T-cell (primary cell): ENCODE data around the gene B4GALNT3. TPM values are rescaled to one million over a fixed set of nuclear protein-coding genes. Genes with fewer than 3 reads are reported as not detected.

ENCODE experiments used
- ATAC-seq, 4 experiments: fragments of 200-7000 bp in 3 of 4; fragments of 150-1000 bp in 1 of 4; cut with Tn5 transposase; replicated peaks in 1 of 4; 1 replicate in 3 of 4; 2 replicates in 1 of 4; pipeline ENCODE4 v1.10.0; 2021; ENCODE audit warnings: moderate library complexity in 3 of 4, mild to moderate bottlenecking in 2 of 4, moderate number of reproducible peaks in 1 of 4
- CTCF ChIA-PET, 2 donors: fragments of 300-600 bp; sonication (Branson Sonifier 250); formaldehyde crosslinking; loops; one replicate each; lab custom pipeline; 2022; ENCODE audit warnings: antibody characterized with exemption in 2 of 2; lab: Charles Lee
- POLR2A ChIA-PET, 2 donors: fragments of 300-600 bp; sonication (Branson Sonifier 250); formaldehyde crosslinking; loops; one replicate each; lab custom pipeline; 2022; ENCODE audit warnings: antibody characterized with exemption in 2 of 2; lab: Charles Lee
- DNase-seq, 35 experiments: peaks; one replicate each; pipeline versions ENCODE4 v3.0.0 to v3.0.0-alpha.2; 2013 to 2023
- H3K27ac ChIP-seq: one replicate; pipeline ENCODE4 v1.5.1; 2013; ENCODE audit warnings: low read length
- H3K27me3 ChIP-seq, 2 experiments: replicated peaks in 1 of 2; 1 replicate in 1 of 2; 2 replicates in 1 of 2; pipeline versions ENCODE4 v1.6.1 to v1.7.0; 2013; ENCODE audit warnings: low read length in 1 of 2, mixed read lengths in 1 of 2; ENCODE audit not compliant: control insufficient read depth in 2 of 2, insufficient read depth in 2 of 2; ENCODE audit errors: extremely low read depth in 1 of 2
- H3K36me3 ChIP-seq, 2 donors: 1 replicate in 1 of 2; 2 replicates in 1 of 2; pipeline versions ENCODE4 v1.6.1 to v1.7.0; 2013; ENCODE audit warnings: low read length in 1 of 2; ENCODE audit not compliant: control insufficient read depth in 2 of 2, insufficient read depth in 1 of 2; ENCODE audit errors: extremely low read depth in 1 of 2
- H3K4me1 ChIP-seq, 2 experiments: 1 replicate in 1 of 2; 2 replicates in 1 of 2; pipeline versions ENCODE4 v1.6.1 to v1.7.0; 2013; ENCODE audit warnings: low read length in 2 of 2, mixed read lengths in 1 of 2; ENCODE audit not compliant: insufficient read depth in 2 of 2, control insufficient read depth in 1 of 2; ENCODE audit errors: extremely low read depth in 1 of 2
- H3K4me3 ChIP-seq, 2 donors: 1 replicate in 1 of 2; 2 replicates in 1 of 2; pipeline versions ENCODE4 v1.5.1 to v1.7.0; 2013; ENCODE audit warnings: mild to moderate bottlenecking in 2 of 2, low read length in 1 of 2, moderate library complexity in 1 of 2; ENCODE audit not compliant: control insufficient read depth in 1 of 2; ENCODE audit errors: extremely low read depth in 1 of 2
- H3K9me3 ChIP-seq: 2 replicates; pipeline ENCODE4 v1.7.0; 2013
- H3K27ac Mint-ChIP-seq, 2 donors: one replicate each; pipeline ENCODE4 v1.8.0; 2020 to 2021; ENCODE audit warnings: mild to moderate bottlenecking in 2 of 2, mixed read lengths in 2 of 2
- H3K27me3 Mint-ChIP-seq, 2 donors: one replicate each; pipeline ENCODE4 v1.8.0; 2021 to 2022; ENCODE audit warnings: mixed read lengths in 2 of 2
- H3K36me3 Mint-ChIP-seq: one replicate; pipeline ENCODE4 v1.8.0; 2021; ENCODE audit warnings: mixed read lengths
- H3K4me1 Mint-ChIP-seq, 3 donors: one replicate each; pipeline ENCODE4 v1.8.0; 2020 to 2022; ENCODE audit warnings: mixed read lengths in 3 of 3, mild to moderate bottlenecking in 1 of 3
- H3K4me3 Mint-ChIP-seq, 3 donors: one replicate each; pipeline ENCODE4 v1.8.0; 2020 to 2022; ENCODE audit warnings: mild to moderate bottlenecking in 3 of 3, mixed read lengths in 3 of 3, moderate library complexity in 3 of 3
- H3K9me3 Mint-ChIP-seq, 3 donors: one replicate each; pipeline ENCODE4 v1.8.0; 2020 to 2022; ENCODE audit warnings: mixed read lengths in 3 of 3
- WGBS: methylation state at CpG from one replicate; pipeline ENCODE4 v1.1.5; 2013; ENCODE audit warnings: missing lambda C conversion rate; ENCODE audit not compliant: insufficient coverage; 5-methylcytosine and 5-hydroxymethylcytosine counted together
- total RNA-seq, 35 experiments: library from RNA in 6 of 35; stranded (reverse) in 6 of 35; fragments of 120-200 nt in 1 of 35; gene quantifications; one replicate each; pipeline versions ENCODE4 v1.2.1 to v1.2.4 and lab custom pipeline; 2013 to 2026

The B4GALNT3 gene
- total RNA-seq, 5 donors from 2014 or later (not counting 1 experiment from before 2014, with no cell fraction given): 0.70 to 3.8 (median 2.0) TPM

GRCh38 chr12:464484-465267, 4.9 kb downstream of the B4GALNT3 start:
- 68% methylated on average over 12 of the region's 16 CpGs for WGBS
- no peak overlapping the region for H3K4me3 Mint-ChIP-seq
- Histone ChIP-seq H3K27me3 (peaks cover 0 to 11% of the 10 kb centered on the region in 2 experiments), H3K4me1 (peaks cover 0 to 8% of the 10 kb centered on the region in 2 experiments), H3K9me3 (no peaks in the 10 kb centered on the region), H3K27ac (no peak overlapping the region), H3K36me3 (no peaks in the 10 kb centered on the region), H3K4me3 (no peak overlapping the region)
- ATAC-seq: no peak
- no peak for DNase-seq
- CTCF ChIA-PET: interaction anchor here (0.5 to 1.3 kb wide), 3 partner anchors 10 to 79 kb away, joined by 3 to 5 read pairs (median 3); no protein-coding TSS in a partner anchor
- H3K27ac Mint-ChIP-seq: no peak overlapping the region
- H3K27me3 Mint-ChIP-seq: peaks cover 3 to 17% of the 10 kb centered on the region in 2 donors
- POLR2A ChIA-PET: interaction anchor here in 1 of 2 donors (0.7 kb wide), 1 partner anchor 23 kb away, joined by 4 read pairs; no protein-coding TSS in a partner anchor
- no peaks in the 10 kb centered on the region for H3K9me3 Mint-ChIP-seq
- H3K4me1 Mint-ChIP-seq: peaks cover 6 to 16% (median 12%) of the 10 kb centered on the region in 3 donors
- H3K36me3 Mint-ChIP-seq: no peaks in the 10 kb centered on the region

- ChIA-PET POLR2A (no interaction called here), CTCF (no interaction called here)
- Mint-ChIP-seq H3K36me3 (no peaks in the 10 kb centered on the region), H3K27me3 (peaks cover 1 to 15% of the 10 kb centered on the region in 2 donors), H3K4me1 (peaks cover 3 to 14% (median 9%) of the 10 kb centered on the region in 3 donors), H3K27ac (no peak overlapping the region), H3K4me3 (no peak overlapping the region), H3K9me3 (no peaks in the 10 kb centered on the region)
- Histone ChIP-seq H3K36me3 (no peaks in the 10 kb centered on the region), H3K27ac (no peak overlapping the region), H3K4me1 (peaks cover 0 to under 1% of the 10 kb centered on the region in 2 experiments), H3K27me3 (peaks cover 0 to 5% of the 10 kb centered on the region in 2 experiments), H3K4me3 (no peak overlapping the region), H3K9me3 (no peaks in the 10 kb centered on the region)
- WGBS: 95% methylated on average over 3 of the region's 8 CpGs
- no peak for ATAC-seq
- DNase-seq: no peak
These were observed 6.3 kb downstream of the B4GALNT3 start for GRCh38 chr12:466039-466438.

- DNase-seq: no peak
- ChIA-PET POLR2A (no interaction called here), CTCF (no interaction called here)
- Histone ChIP-seq H3K9me3 (no peaks in the 10 kb centered on the region), H3K27ac (no peak overlapping the region), H3K36me3 (no peaks in the 10 kb centered on the region), H3K27me3 (peaks cover 0 to 2% of the 10 kb centered on the region in 2 experiments), H3K4me1 (no peaks in the 10 kb centered on the region), H3K4me3 (no peak overlapping the region)
- no peak overlapping the region for H3K27ac Mint-ChIP-seq
- no peak overlapping the region for H3K4me3 Mint-ChIP-seq
- no peaks in the 10 kb centered on the region for H3K36me3 Mint-ChIP-seq
- peaks cover 0 to 9% of the 10 kb centered on the region in 2 donors for H3K27me3 Mint-ChIP-seq
- no CpG with 5 or more reads among the region's 5 CpGs for WGBS
- peaks cover 0 to 12% (median 6%) of the 10 kb centered on the region in 3 donors for H3K4me1 Mint-ChIP-seq
- H3K9me3 Mint-ChIP-seq: no peaks in the 10 kb centered on the region
- no peak for ATAC-seq
These were observed 7.0 kb downstream of the B4GALNT3 start for GRCh38 chr12:466762-467161.

- POLR2A ChIA-PET: interaction anchor here in 1 of 2 donors (0.6 kb wide), 1 partner anchor 1119 kb away, joined by 6 read pairs; no protein-coding TSS in a partner anchor
- DNase-seq (no peak), ATAC-seq (no peak)
- no peak overlapping the region for H3K4me3 ChIP-seq
- CTCF ChIA-PET: interaction anchor here in 1 of 2 donors (0.6 kb wide), 1 partner anchor 72 kb away, joined by 3 read pairs; no protein-coding TSS in a partner anchor
- peaks cover 0 to 10% (median 6%) of the 10 kb centered on the region in 3 donors for H3K4me1 Mint-ChIP-seq
- no peaks in the 10 kb centered on the region for H3K36me3 Mint-ChIP-seq
- H3K27ac ChIP-seq: no peak overlapping the region
- H3K27ac Mint-ChIP-seq: no peak overlapping the region
- no peaks in the 10 kb centered on the region for H3K9me3 Mint-ChIP-seq
- no peak overlapping the region for H3K4me3 Mint-ChIP-seq
- H3K9me3 ChIP-seq: no peaks in the 10 kb centered on the region
- H3K27me3 Mint-ChIP-seq: peaks cover 0 to 3% of the 10 kb centered on the region in 2 donors
- H3K27me3 ChIP-seq: peaks cover 0 to 2% of the 10 kb centered on the region in 2 experiments
- 100% methylated on average over 4 of the region's 6 CpGs for WGBS
- no peaks in the 10 kb centered on the region for H3K4me1 ChIP-seq
- no peaks in the 10 kb centered on the region for H3K36me3 ChIP-seq
These were observed 7.9 kb downstream of the B4GALNT3 start for GRCh38 chr12:467591-467990.

GRCh38 chr12:468671-469389, 9.1 kb downstream of the B4GALNT3 start:
- Mint-ChIP-seq H3K9me3 (no peaks in the 10 kb centered on the region), H3K4me1 (no peaks in the 10 kb centered on the region), H3K27me3 (peaks cover 5 to 8% of the 10 kb centered on the region in 2 donors), H3K4me3 (no peak overlapping the region), H3K27ac (no peak overlapping the region), H3K36me3 (no peaks in the 10 kb centered on the region)
- POLR2A ChIA-PET: no interaction called here
- ATAC-seq: no peak
- H3K27ac ChIP-seq: no peak overlapping the region
- no peaks in the 10 kb centered on the region for H3K36me3 ChIP-seq
- CTCF ChIA-PET: no interaction called here
- H3K27me3 ChIP-seq: peaks cover 0 to 2% of the 10 kb centered on the region in 2 experiments
- H3K4me1 ChIP-seq: no peaks in the 10 kb centered on the region
- no peaks in the 10 kb centered on the region for H3K9me3 ChIP-seq
- DNase-seq: no peak
- 52% methylated on average over 5 of the region's 10 CpGs for WGBS
- H3K4me3 ChIP-seq: no peak overlapping the region

- WGBS: 78% methylated on average over 8 of the region's 11 CpGs
- Histone ChIP-seq H3K4me3 (no peak overlapping the region), H3K4me1 (no peaks in the 10 kb centered on the region), H3K27ac (no peak overlapping the region), H3K36me3 (no peaks in the 10 kb centered on the region), H3K27me3 (no peaks in the 10 kb centered on the region), H3K9me3 (no peaks in the 10 kb centered on the region)
- Mint-ChIP-seq H3K36me3 (no peaks in the 10 kb centered on the region), H3K4me3 (no peak overlapping the region), H3K4me1 (no peaks in the 10 kb centered on the region), H3K27me3 (peaks cover 11 to 13% of the 10 kb centered on the region in 2 donors), H3K27ac (no peak overlapping the region), H3K9me3 (no peaks in the 10 kb centered on the region)
- POLR2A ChIA-PET: no interaction called here
- CTCF ChIA-PET: interaction anchor here in 1 of 2 donors (0.5 kb wide), 1 partner anchor 78 kb away, joined by 3 read pairs; no protein-coding TSS in a partner anchor
- DNase-seq (no peak), ATAC-seq (no peak)
These were observed 10.4 kb downstream of the B4GALNT3 start for GRCh38 chr12:470133-470532.
